GM12878 (cell line): Measurements from ENCODE around the gene SEMA3A. TPM values are rescaled to one million over a fixed set of nuclear protein-coding genes. Genes with fewer than 3 reads are reported as not detected.

ENCODE experiments used
- ATAC-seq: fragments of 200-7000 bp; cut with Tn5 transposase; 3 replicates; pipeline ENCODE4 v1.9.1; 2020; ENCODE audit warnings: mild to moderate bottlenecking, moderate library complexity
- BruUV-seq: library from RNA; stranded (reverse); fragments of 400-500 nt; replicated peaks from 2 replicates; lab custom pipeline; 2021; lab: Mats Ljungman, UMichigan
- CTCF ChIA-PET: fragments of 300-600 bp; sonication (Branson Sonifier 250); formaldehyde crosslinking; extraction: SDS; loops from one replicate; lab custom pipeline; 2021; ENCODE audit warnings: inconsistent platforms; lab: Yijun Ruan, JAX
- POLR2A ChIA-PET: fragments of 350-600 bp; formaldehyde crosslinking; extraction: SDS; loops from one replicate; lab custom pipeline; 2021; ENCODE audit warnings: inconsistent platforms; lab: Charles Lee
- RAD21 ChIA-PET: fragments of 300-600 bp; sonication (Branson Sonifier 250); formaldehyde crosslinking; loops from one replicate; lab custom pipeline; 2023; ENCODE audit warnings: antibody characterized with exemption; ENCODE audit not compliant: unreplicated experiment; lab: Charles Lee
- SMC1A ChIA-PET: fragments of 300-600 bp; sonication (Branson Sonifier 250); formaldehyde crosslinking; loops from one replicate; lab custom pipeline; 2023; ENCODE audit not compliant: unreplicated experiment, uncharacterized antibody; lab: Charles Lee
- DNase-seq: peaks from one replicate; pipeline ENCODE4 v3.0.0-alpha.2; 2011; ENCODE audit warnings: low read depth, low spot score
- FAIRE-seq: peaks from 3 replicates; lab custom pipeline; 2011; peaks lifted over from hg19 to GRCh38; lab: Jason Lieb, UNC
- H2AFZ ChIP-seq: 2 replicates; pipeline ENCODE4 v1.6.0; 2011; ENCODE audit warnings: low read depth, low read length, control low read depth; ENCODE audit not compliant: control insufficient read depth
- H3K27ac ChIP-seq: 2 replicates; pipeline ENCODE4 v1.5.1; 2011; ENCODE audit warnings: control low read depth; ENCODE audit not compliant: control insufficient read depth, insufficient read depth
- H3K27me3 ChIP-seq, 2 experiments: replicated peaks in 1 of 2; 2 replicates each; pipeline versions ENCODE4 v1.6.0 to v1.6.1; 2011; ENCODE audit warnings: low read length in 1 of 2; ENCODE audit not compliant: control insufficient read depth in 2 of 2, insufficient read depth in 2 of 2
- H3K36me3 ChIP-seq, 2 experiments: 2 replicates each; pipeline ENCODE4 v1.5.1; 2011; ENCODE audit warnings: low read length in 1 of 2; ENCODE audit not compliant: control insufficient read depth in 2 of 2, insufficient read depth in 2 of 2
- H3K4me1 ChIP-seq: 2 replicates; pipeline ENCODE4 v1.6.1; 2011; ENCODE audit warnings: mild to moderate bottlenecking, low read length, moderate library complexity, mixed read lengths; ENCODE audit not compliant: control insufficient read depth, insufficient read depth
- H3K4me2 ChIP-seq: 2 replicates; pipeline ENCODE4 v1.6.0; 2011; ENCODE audit warnings: control low read depth; ENCODE audit not compliant: control insufficient read depth, insufficient read depth
- H3K4me3 ChIP-seq: fragments of 200-600 bp; sonication (generic); 2 replicates; pipeline ENCODE4 v1.5.1; 2016
- H3K79me2 ChIP-seq: 2 replicates; pipeline ENCODE4 v1.6.0; 2011; ENCODE audit warnings: low read length; ENCODE audit not compliant: control insufficient read depth, insufficient read depth
- H3K9ac ChIP-seq: 2 replicates; pipeline ENCODE4 v1.8.0; 2011; ENCODE audit warnings: low read length, control low read depth, mixed read lengths; ENCODE audit not compliant: control insufficient read depth, insufficient read depth
- H3K9me3 ChIP-seq: replicated peaks from 3 replicates; pipeline ENCODE4 v1.5.1; 2011; ENCODE audit warnings: mild to moderate bottlenecking, low read length; ENCODE audit not compliant: control insufficient read depth, insufficient read depth
- H4K20me1 ChIP-seq: 2 replicates; pipeline ENCODE4 v1.6.0; 2011; ENCODE audit not compliant: control insufficient read depth, insufficient read depth
- BACH1 ChIP-seq: fragments of 450-650 bp; IDR thresholded peaks from 2 replicates; pipeline ENCODE4 v1.6.1; 2017; ENCODE audit warnings: mild to moderate bottlenecking, borderline replicate concordance
- BCL11A ChIP-seq: IDR thresholded peaks from 2 replicates; pipeline ENCODE4 v1.6.1; 2011; ENCODE audit warnings: low read depth, low read length
- CBFB ChIP-seq: IDR thresholded peaks from 2 replicates; pipeline ENCODE4 v1.6.1; 2016; ENCODE audit warnings: antibody characterized with exemption, low read depth
- CHD2 ChIP-seq: IDR thresholded peaks from 2 replicates; pipeline ENCODE4 v1.6.1; 2011; ENCODE audit warnings: low read depth, low read length, improper control_type of control experiment, borderline replicate concordance
- HDAC6 ChIP-seq: fragments of 200-600 bp; sonication (generic); IDR thresholded peaks from one replicate; pipeline ENCODE4 v1.8.0; 2017; ENCODE audit warnings: antibody characterized with exemption; ENCODE audit not compliant: unreplicated experiment
- MYC ChIP-seq: IDR thresholded peaks from 2 replicates; pipeline ENCODE4 v1.6.1; 2011; ENCODE audit warnings: mild to moderate bottlenecking, low read length, moderate library complexity, inconsistent platforms; ENCODE audit not compliant: insufficient read depth, insufficient replicate concordance, insufficient read length, severe bottlenecking
- NFXL1 ChIP-seq: fragments of 450-650 bp; IDR thresholded peaks from 2 replicates; pipeline ENCODE4 v1.6.1; 2017; ENCODE audit warnings: antibody characterized with exemption, mild to moderate bottlenecking, borderline replicate concordance
- PAX8 ChIP-seq: fragments of 450-650 bp; IDR thresholded peaks from 2 replicates; pipeline ENCODE4 v1.6.1; 2017; ENCODE audit warnings: mild to moderate bottlenecking, moderate library complexity
- POLR2AphosphoS2 ChIP-seq: IDR thresholded peaks from 2 replicates; pipeline ENCODE4 v1.6.1; 2011; ENCODE audit warnings: low read depth, mild to moderate bottlenecking, low read length, improper control_type of control experiment, moderate library complexity
- RB1 ChIP-seq: fragments of 450-650 bp; formaldehyde crosslinking; IDR thresholded peaks from 2 replicates; pipeline ENCODE4 v1.6.1; 2017; ENCODE audit warnings: mild to moderate bottlenecking, borderline replicate concordance
- RBBP5 ChIP-seq: fragments of 200-600 bp; sonication (generic); conservative IDR thresholded peaks from 2 replicates; pipeline ENCODE4 v1.6.1; 2016
- SMAD1 ChIP-seq: fragments of 450-650 bp; IDR thresholded peaks from 2 replicates; pipeline ENCODE4 v1.6.1; 2018; ENCODE audit warnings: mild to moderate bottlenecking, low read depth; ENCODE audit not compliant: partially characterized antibody
- SREBF1 ChIP-seq: IDR thresholded peaks from 2 replicates; pipeline ENCODE4 v1.6.1; 2012; ENCODE audit warnings: mild to moderate bottlenecking, low read length
- SUZ12 ChIP-seq: fragments of 200-600 bp; sonication (generic); IDR thresholded peaks from one replicate; pipeline ENCODE4 v1.6.1; 2018; ENCODE audit warnings: antibody characterized with exemption, mild to moderate bottlenecking; ENCODE audit not compliant: unreplicated experiment
- YBX1 ChIP-seq: fragments of 450-650 bp; IDR thresholded peaks from 2 replicates; pipeline ENCODE4 v1.6.1; 2016; ENCODE audit warnings: antibody characterized with exemption
- ZNF384 ChIP-seq: IDR thresholded peaks from 2 replicates; pipeline ENCODE4 v1.6.1; 2012; ENCODE audit warnings: low read depth, mild to moderate bottlenecking, low read length, improper control_type of control experiment, borderline replicate concordance
- WGBS: methylation state at CpG from one replicate; pipeline ENCODE4 v1.1.6; 2016; ENCODE audit warnings: low lambda C conversion rate; ENCODE audit not compliant: insufficient replicate concordance, insufficient coverage; ENCODE audit errors: missing lambda C conversion rate; 5-methylcytosine and 5-hydroxymethylcytosine counted together
- in situ Hi-C: fragments of 300-500 bp; cut with MboI; formaldehyde crosslinking; loops from 9 replicates; pipeline ENCODE4 v1.14.3; 2018; ENCODE audit warnings: mixed read lengths
- intact Hi-C: fragments of 100-400 bp; cut with micrococcal nuclease; formaldehyde crosslinking; loops from one replicate; pipeline ENCODE4 v1.14.2; 2022; ENCODE audit not compliant: unreplicated experiment
- polyA plus RNA-seq, 11 experiments: library from polyadenylated mRNA; depleted of rRNA in 4 of 11; unstranded in 6 of 11; stranded (reverse) in 5 of 11; fragments of >200 nt; fragmentation: Nextera tagmentation in 4 of 11; fragmentation: Illumina TruSeq in 1 of 11; extraction: Ambion mirVana in 4 of 11; extraction: Trizol in 1 of 11; gene quantifications; 1 replicate in 1 of 11; 2 replicates in 10 of 11; pipeline versions ENCODE4 v1.2.1 to v1.2.3, GENCODE V29; 2011 to 2016; ENCODE audit warnings: inconsistent platforms in 2 of 11, missing spikeins in 2 of 11, low read depth in 1 of 11
- total RNA-seq, 4 experiments: library from RNA; depleted of rRNA in 3 of 4; stranded (reverse); fragments of >200 nt in 3 of 4; fragmentation: Illumina TruSeq in 1 of 4; extraction: Trizol in 1 of 4; gene quantifications; 2 replicates each; pipeline versions ENCODE4 v1.2.1 to v1.2.3, GENCODE V29; 2013 to 2021
- TF ChIP-seq, protein P1 (sequence below): fragments of 450-650 bp; formaldehyde crosslinking; IDR thresholded peaks from 2 replicates; pipeline ENCODE4 v1.4.0; 2020; ENCODE audit warnings: mild to moderate bottlenecking, moderate library complexity
- TF ChIP-seq, protein P2 (sequence below): IDR thresholded peaks from 2 replicates; pipeline ENCODE4 v1.6.1; 2012; ENCODE audit warnings: low read depth, low read length, improper control_type of control experiment
- TF ChIP-seq, protein P3 (sequence below): fragments of 450-650 bp; IDR thresholded peaks from 2 replicates; pipeline ENCODE4 v1.6.1; 2017; ENCODE audit warnings: borderline replicate concordance

The SEMA3A gene
- total and polyA plus RNA-seq, 10 of the 15 experiments (the other 5 are each of a cell fraction or from before 2014, with no cell fraction given) = 0.01 to 3.3 (median 0.24) TPM

DNA sequence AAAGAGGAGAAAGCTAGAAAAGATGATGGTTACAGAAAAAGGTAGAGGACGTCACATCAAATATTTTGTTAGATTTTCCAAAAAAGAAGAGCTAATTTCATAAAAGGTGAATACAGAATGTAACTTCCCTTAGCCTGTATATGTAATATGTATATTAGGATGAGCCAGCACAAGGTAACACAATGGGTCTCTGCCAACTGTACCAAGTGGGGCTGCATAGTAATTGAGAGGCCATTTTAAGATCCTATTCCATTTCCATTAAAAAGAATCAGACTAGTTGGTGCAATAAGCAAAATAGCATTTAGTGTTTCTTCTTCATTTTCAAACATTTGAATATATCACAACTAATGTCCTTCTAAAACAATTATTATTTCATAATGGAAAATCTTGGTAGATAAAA, 134.6 kb downstream of the SEMA3A start:
- Histone ChIP-seq H3K9me3 (no peaks in the 10 kb centered on the region), H3K36me3 (no peaks in the 10 kb centered on the region), H3K79me2 (no peaks in the 10 kb centered on the region), H3K27me3 (no peaks in the 10 kb centered on the region), H4K20me1 (no peaks in the 10 kb centered on the region), H3K4me1 (no peaks in the 10 kb centered on the region), H3K4me3 (no peak overlapping the region), H3K4me2 (no peak overlapping the region), H2AFZ (no peak overlapping the region), H3K9ac (no peak overlapping the region), H3K27ac (no peak overlapping the region)
- SMC1A ChIA-PET = interaction anchor here (1.4 kb wide), 1 partner anchor 17 kb away, joined by 5 read pairs; no protein-coding TSS in a partner anchor
- CTCF ChIA-PET = no interaction called here
- TF ChIP-seq SMAD1 (no peak), CHD2 (no peak), NFXL1 (no peak), HDAC6 (no peak), BACH1 (no peak), ZNF384 (no peak), SUZ12 (no peak), POLR2AphosphoS2 (no peak), BCL11A (no peak), RBBP5 (no peak), RB1 (no peak), YBX1 (no peak), PAX8 (no peak), MYC (no peak), CBFB (no peak), SREBF1 (no peak)
- TF ChIP-seq, protein P1, sequence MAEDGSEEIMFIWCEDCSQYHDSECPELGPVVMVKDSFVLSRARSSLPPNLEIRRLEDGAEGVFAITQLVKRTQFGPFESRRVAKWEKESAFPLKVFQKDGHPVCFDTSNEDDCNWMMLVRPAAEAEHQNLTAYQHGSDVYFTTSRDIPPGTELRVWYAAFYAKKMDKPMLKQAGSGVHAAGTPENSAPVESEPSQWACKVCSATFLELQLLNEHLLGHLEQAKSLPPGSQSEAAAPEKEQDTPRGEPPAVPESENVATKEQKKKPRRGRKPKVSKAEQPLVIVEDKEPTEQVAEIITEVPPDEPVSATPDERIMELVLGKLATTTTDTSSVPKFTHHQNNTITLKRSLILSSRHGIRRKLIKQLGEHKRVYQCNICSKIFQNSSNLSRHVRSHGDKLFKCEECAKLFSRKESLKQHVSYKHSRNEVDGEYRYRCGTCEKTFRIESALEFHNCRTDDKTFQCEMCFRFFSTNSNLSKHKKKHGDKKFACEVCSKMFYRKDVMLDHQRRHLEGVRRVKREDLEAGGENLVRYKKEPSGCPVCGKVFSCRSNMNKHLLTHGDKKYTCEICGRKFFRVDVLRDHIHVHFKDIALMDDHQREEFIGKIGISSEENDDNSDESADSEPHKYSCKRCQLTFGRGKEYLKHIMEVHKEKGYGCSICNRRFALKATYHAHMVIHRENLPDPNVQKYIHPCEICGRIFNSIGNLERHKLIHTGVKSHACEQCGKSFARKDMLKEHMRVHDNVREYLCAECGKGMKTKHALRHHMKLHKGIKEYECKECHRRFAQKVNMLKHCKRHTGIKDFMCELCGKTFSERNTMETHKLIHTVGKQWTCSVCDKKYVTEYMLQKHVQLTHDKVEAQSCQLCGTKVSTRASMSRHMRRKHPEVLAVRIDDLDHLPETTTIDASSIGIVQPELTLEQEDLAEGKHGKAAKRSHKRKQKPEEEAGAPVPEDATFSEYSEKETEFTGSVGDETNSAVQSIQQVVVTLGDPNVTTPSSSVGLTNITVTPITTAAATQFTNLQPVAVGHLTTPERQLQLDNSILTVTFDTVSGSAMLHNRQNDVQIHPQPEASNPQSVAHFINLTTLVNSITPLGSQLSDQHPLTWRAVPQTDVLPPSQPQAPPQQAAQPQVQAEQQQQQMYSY (CRISPR knock-in tag) = no peak
- TF ChIP-seq, protein P2, sequence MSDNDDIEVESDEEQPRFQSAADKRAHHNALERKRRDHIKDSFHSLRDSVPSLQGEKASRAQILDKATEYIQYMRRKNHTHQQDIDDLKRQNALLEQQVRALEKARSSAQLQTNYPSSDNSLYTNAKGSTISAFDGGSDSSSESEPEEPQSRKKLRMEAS = no peak
- TF ChIP-seq, protein P3, sequence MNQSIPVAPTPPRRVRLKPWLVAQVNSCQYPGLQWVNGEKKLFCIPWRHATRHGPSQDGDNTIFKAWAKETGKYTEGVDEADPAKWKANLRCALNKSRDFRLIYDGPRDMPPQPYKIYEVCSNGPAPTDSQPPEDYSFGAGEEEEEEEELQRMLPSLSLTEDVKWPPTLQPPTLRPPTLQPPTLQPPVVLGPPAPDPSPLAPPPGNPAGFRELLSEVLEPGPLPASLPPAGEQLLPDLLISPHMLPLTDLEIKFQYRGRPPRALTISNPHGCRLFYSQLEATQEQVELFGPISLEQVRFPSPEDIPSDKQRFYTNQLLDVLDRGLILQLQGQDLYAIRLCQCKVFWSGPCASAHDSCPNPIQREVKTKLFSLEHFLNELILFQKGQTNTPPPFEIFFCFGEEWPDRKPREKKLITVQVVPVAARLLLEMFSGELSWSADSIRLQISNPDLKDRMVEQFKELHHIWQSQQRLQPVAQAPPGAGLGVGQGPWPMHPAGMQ = no peak
- no TSS peak for BruUV-seq
- intact Hi-C loops = no loop called here
- in situ Hi-C loops = no loop called here
- FAIRE-seq = no peak
- RAD21 ChIA-PET = no interaction called here
- 33% methylated on average over 1 of the region's 1 CpG for WGBS
- POLR2A ChIA-PET = no interaction called here
- DNase-seq = no peak
- no peak for ATAC-seq
